Kidney (tissue), 14 donors: Measurements from ENCODE around the gene KMT2D. TPM values are rescaled to one million over a fixed set of nuclear protein-coding genes. Genes with fewer than 3 reads are reported as not detected.

Experiments
- DNase-seq, 5 donors: peaks; one replicate each; pipeline ENCODE4 v3.0.0-alpha.2; 2013 to 2020
- FAIRE-seq: peaks from 2 replicates; lab custom pipeline; 2012; peaks lifted over from hg19 to GRCh38; lab: Jason Lieb, UNC
- H3K27ac ChIP-seq, 2 donors: one replicate each; pipeline ENCODE4 v1.7.0; 2013; ENCODE audit warnings: low read depth in 2 of 2, low read length in 2 of 2, inconsistent platforms in 1 of 2
- H3K27me3 ChIP-seq: one replicate; pipeline ENCODE4 v1.7.1; 2013; ENCODE audit warnings: low read length, inconsistent platforms; ENCODE audit not compliant: control insufficient read depth, insufficient read depth
- H3K36me3 ChIP-seq, 3 donors: one replicate each; pipeline versions ENCODE4 v1.7.0 to v1.7.1; 2013; ENCODE audit warnings: low read length in 3 of 3, control low read depth in 1 of 3, inconsistent platforms in 1 of 3; ENCODE audit not compliant: insufficient read depth in 3 of 3, control insufficient read depth in 2 of 3
- H3K4me1 ChIP-seq, 3 donors: one replicate each; pipeline versions ENCODE4 v1.7.0 to v1.7.1; 2013; ENCODE audit warnings: low read length in 3 of 3, inconsistent platforms in 1 of 3, low read depth in 1 of 3; ENCODE audit not compliant: control insufficient read depth in 2 of 3, insufficient read depth in 2 of 3
- H3K4me3 ChIP-seq, 3 donors: one replicate each; pipeline versions ENCODE4 v1.7.0 to v1.8.1; 2013; ENCODE audit warnings: low read length in 3 of 3, control low read depth in 1 of 3, inconsistent platforms in 1 of 3
- H3K9ac ChIP-seq, 3 donors: one replicate each; pipeline versions ENCODE4 v1.7.0 to v1.7.1; 2013; ENCODE audit warnings: low read length in 3 of 3, control low read depth in 1 of 3, inconsistent platforms in 1 of 3
- H3K9me3 ChIP-seq, 3 donors: one replicate each; pipeline versions ENCODE4 v1.7.0 to v1.7.1; 2013; ENCODE audit warnings: low read length in 3 of 3, control low read depth in 1 of 3, inconsistent platforms in 1 of 3; ENCODE audit not compliant: control insufficient read depth in 2 of 3, insufficient read depth in 1 of 3
- CTCF ChIP-seq: IDR thresholded peaks from 3 replicates; pipeline ENCODE4 v1.5.1; 2012; ENCODE audit warnings: mild to moderate bottlenecking, moderate library complexity, borderline replicate concordance; ENCODE audit not compliant: insufficient read depth; ENCODE audit errors: extremely low read depth
- intact Hi-C: fragments of 100-400 bp; cut with DNase I; formaldehyde crosslinking; loops from one replicate; pipeline ENCODE4 v1.11.1; 2022
- polyA plus RNA-seq: library from polyadenylated mRNA; stranded (reverse); fragments of 350-450 nt; fragmentation: Illumina TruSeq; extraction: RNeasy Lipid Tissue Mini Kit (QIAGEN cat#74804); gene quantifications from one replicate; pipeline ENCODE4 v1.2.3, GENCODE V29; 2014; ENCODE audit warnings: low read depth, low replicate concordance; ENCODE audit not compliant: insufficient read depth
- total RNA-seq: library from RNA; stranded (reverse); fragmentation: NEBNext Ultra II Directional; extraction: Animal tissue kit (Norgen Biotek cat#: 25700); gene quantifications from one replicate; pipeline ENCODE4 v1.2.1, GENCODE V29; 2021
- donor health status: control.
- donor health status: control.
- donor health status: control.
- donor health status: control.
- donor health status: control.
- donor health status: DM: yes; HTN: yes; CAD: no.
- donor health status: Normal renal cell carcinoma (clear cell type).

Gene KMT2D
- total and polyA plus RNA-seq, 2 donors from 2014 or later, result 5.0 to 89.9 TPM

- Histone ChIP-seq H3K4me3 (no peak overlapping the region), H3K4me1 (no peaks in the 10 kb centered on the region), H3K27ac (no peak overlapping the region), H3K36me3 (peaks cover 19 to 84% (median 62%) of the 10 kb centered on the region in 3 donors), H3K9ac (no peak overlapping the region), H3K9me3 (no peaks in the 10 kb centered on the region), H3K27me3 (no peaks in the 10 kb centered on the region)
- intact Hi-C loops, result no loop called here
- DNase-seq, result peak in 1 of 5 donors; percentile 59
- FAIRE-seq, result no peak
- no peak for TF ChIP-seq CTCF
Observed at GRCh38 chr12:49046129-49046895, 14.3 kb downstream of the KMT2D start.

GRCh38 chr12:49044660-49045059 lies 15.9 kb downstream of the KMT2D start:
- FAIRE-seq (no peak), DNase-seq (peak in 1 of 5 donors; percentile 61)
- Histone ChIP-seq H3K27ac (no peak overlapping the region), H3K27me3 (no peaks in the 10 kb centered on the region), H3K4me1 (no peaks in the 10 kb centered on the region), H3K4me3 (no peak overlapping the region), H3K36me3 (peaks cover 19 to 80% (median 57%) of the 10 kb centered on the region in 3 donors), H3K9ac (no peak overlapping the region), H3K9me3 (no peaks in the 10 kb centered on the region)
- intact Hi-C loops, result no loop called here
- TF ChIP-seq CTCF, result no peak

GRCh38 chr12:49043856-49044258 lies 16.7 kb downstream of the KMT2D start:
- FAIRE-seq (no peak), DNase-seq (peak in 4 of 5 donors; percentile 26 to 83 (median 34))
- Histone ChIP-seq H3K27ac (no peak overlapping the region), H3K36me3 (peaks cover 15 to 80% (median 55%) of the 10 kb centered on the region in 3 donors), H3K9me3 (no peaks in the 10 kb centered on the region), H3K9ac (no peak overlapping the region), H3K27me3 (no peaks in the 10 kb centered on the region), H3K4me1 (no peaks in the 10 kb centered on the region), H3K4me3 (no peak overlapping the region)
- peak; percentile 42 for TF ChIP-seq CTCF
- intact Hi-C loops, result no loop called here
